Islet of Langerhans (tissue), 1 donor: ENCODE measurements around the gene PTTG1IP.
"Not testable (repeated sequence)": the region's sequence is repeated elsewhere in the genome, so short reads cannot be mapped to it uniquely, and the experiment has no call there.

Experiments used
- FAIRE-seq: peaks from one replicate; lab custom pipeline; 2011; peaks lifted over from hg19 to GRCh38; lab: Jason Lieb, UNC

The PTTG1IP gene

GRCh38 chr21:44880405-44881197 is 7.1 kb upstream of the PTTG1IP start:
- FAIRE-seq, result no peak

DNA sequence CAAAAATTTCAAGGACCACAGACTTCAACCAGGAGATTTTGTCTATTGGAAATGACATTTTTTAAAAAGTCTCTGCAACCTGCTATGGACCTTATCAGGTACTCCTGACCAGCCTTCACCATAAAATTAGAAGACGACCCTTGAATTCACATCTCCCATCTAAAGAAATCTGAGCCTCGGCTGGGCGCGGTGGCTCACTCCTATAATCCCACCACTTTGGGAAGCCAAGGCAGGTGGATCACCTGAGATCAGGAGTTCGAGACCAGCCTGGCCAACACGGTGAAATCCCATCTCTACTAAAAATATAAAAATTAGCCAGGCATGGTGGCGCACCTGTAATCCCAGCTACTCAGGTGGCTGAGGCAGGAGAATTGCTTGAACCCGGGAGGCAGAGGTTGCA is 5.7 kb upstream of the PTTG1IP start:
- not testable (repeated sequence) for FAIRE-seq

DNA sequence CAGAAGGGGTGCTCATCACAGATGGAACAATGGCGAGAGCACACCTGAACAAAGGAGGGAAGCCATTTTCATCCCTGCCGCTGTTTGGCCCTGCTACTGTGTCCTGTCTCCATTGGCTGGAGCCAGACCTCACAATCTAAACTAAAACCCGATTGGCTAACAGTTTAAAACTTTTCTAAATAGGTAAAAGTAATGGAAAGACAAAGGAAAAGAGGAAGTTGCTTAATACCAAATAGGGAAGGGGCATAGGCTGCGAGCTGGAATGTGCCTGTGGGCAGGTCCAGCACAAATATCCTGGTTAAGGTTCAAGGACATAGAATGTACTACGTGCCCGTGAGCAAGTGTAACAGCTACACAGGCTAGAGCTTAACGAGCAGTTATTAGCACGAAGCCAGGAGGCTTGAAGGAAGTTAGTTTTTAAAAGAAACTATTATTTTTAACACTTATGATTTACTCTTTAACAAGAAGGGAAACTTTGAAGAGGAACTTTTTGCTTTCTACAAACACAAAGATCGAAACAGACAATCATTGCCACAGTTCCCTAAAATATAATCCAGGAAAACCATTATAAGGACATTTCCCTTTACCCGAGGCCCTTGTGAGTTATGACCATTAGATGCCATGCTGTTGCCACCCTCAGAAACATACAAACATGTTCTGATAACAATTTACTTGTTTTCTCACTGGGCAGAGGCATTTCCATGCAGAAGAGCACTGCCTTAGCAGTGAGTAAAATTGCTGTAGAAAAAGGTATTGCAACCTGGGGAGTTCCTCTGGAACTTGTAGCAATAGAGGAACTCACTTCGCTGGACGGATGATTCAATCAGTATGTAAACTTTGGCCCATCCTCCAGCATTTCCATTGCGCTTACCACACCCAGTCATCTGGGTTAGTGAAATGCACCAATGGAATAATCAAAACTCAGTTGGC is 4.8 kb upstream of the PTTG1IP start:
- FAIRE-seq, result no peak

GRCh38 chr21:44876849-44877575 is 3.5 kb upstream of the PTTG1IP start:
- no peak for FAIRE-seq

GRCh38 chr21:44875316-44875700 is 1.8 kb upstream of the PTTG1IP start:
- FAIRE-seq, result no peak

DNA sequence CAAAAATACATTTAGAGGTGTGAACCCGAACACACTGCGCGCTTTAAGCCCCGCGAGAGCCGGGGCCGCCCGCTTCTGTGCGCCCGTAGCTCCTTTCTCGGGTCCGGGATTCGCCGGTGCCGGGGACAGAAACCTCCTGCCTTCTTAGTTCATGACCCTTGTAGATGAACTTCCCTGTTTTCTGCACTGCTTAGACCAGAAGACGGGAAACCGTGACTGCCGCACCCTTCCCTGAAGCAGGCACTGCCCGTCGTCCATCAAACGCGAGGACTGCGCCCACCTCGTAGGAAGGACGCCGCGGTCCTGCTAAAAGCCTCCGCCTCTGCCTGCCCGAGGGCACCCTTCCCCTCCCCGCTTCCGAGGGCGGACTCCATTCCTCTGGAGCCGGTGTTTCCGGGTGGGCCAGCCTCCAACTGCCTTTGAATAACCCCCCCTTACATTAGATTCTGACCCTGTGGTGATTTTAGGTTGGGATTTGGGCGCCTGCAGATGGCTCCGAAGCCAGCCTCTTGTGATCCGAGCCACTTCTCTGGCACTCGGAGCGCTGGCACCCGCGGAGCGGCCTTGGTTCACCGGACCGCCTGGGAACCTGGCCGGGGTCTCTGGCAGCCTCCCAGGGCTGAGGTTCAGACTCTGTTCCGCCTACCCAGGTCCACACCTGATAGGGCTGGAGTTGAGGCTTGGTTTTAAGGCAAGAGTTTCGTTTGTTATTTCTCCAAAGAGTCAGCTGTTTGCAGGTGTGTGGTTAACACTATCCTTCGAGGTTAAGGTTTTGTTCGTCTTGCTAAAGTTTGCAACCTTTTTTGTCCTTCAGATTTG is 1.2 kb upstream of the PTTG1IP start:
- no peak for FAIRE-seq

DNA sequence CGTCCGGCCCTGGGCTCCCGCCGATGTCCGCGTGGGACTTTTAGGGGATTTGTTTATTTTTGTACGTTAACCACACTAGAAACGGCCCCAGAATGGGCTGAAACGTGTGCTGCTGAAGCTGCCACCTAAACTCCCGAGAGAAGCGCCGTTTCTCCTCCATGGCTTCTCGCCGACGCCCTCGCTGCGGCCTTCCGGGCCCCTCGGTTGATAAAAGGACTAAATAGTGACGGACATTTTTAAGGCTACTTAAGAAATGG is 678 bp upstream of the PTTG1IP start:
- no peak for FAIRE-seq

- no peak for FAIRE-seq
These were observed 688 bp downstream of the PTTG1IP start for GRCh38 chr21:44872649-44873355.

GRCh38 chr21:44872323-44872648 is 1.2 kb downstream of the PTTG1IP start:
- no peak for FAIRE-seq

- FAIRE-seq, result no peak
These were observed 1.8 kb downstream of the PTTG1IP start for GRCh38 chr21:44871576-44872269.

- no peak for FAIRE-seq
These were observed 2.6 kb downstream of the PTTG1IP start for GRCh38 chr21:44870748-44871495.

GRCh38 chr21:44869781-44870747 is 3.4 kb downstream of the PTTG1IP start:
- no peak for FAIRE-seq

- no peak for FAIRE-seq
These were observed 4.8 kb downstream of the PTTG1IP start for GRCh38 chr21:44868707-44869106.

DNA sequence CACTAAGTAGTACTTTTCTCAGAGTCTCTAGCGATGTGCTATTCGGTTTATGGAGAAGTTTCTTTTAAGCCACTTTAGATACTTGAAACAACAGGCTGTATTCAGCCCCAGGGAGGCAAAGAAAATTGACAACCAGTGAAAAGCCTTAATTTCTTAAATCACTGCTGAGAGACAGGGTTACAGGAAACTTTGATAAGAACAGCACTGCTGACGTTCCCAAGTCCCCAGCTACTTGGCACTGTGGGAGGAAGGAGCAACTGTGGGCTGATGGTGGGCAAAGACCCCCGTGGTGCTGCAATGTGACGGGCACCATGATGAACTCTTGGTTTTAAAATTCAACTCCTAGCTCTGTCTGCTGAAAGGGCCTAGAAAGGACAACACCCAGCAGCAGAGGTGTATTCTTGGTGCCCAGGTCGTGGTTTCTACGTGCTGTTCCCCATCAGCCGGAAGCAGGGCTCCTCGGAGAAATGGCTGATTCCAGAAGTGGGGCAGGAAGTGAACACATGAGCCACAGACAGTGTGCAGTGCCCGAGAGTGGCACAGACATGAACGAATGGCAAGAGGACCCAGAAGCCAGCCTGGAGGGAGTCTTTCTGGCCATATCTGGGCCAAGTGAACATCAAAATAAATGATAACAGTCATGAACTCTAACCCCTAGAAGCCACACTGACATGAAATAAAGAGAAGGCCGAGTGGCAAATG is 5.3 kb downstream of the PTTG1IP start:
- FAIRE-seq, result no peak

DNA sequence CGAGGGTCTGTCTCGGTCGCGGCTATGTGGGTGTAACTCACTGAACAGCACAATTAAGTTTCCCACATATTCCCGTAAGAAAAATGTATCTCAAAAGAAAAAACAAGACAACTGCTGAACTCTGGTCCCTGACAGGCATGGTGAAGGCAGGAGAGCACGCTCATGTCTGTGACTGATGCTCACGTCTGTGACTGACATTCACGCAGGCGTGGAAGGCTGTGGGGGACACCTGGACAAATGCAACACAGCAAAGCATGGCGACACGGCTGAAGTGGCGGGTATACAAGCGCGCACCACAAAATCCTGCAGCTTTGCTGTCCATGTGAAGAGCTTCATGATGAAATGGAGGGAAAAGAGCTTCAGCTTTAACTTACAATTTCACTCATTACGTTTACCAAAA is 6.0 kb downstream of the PTTG1IP start:
- FAIRE-seq, result no peak

DNA sequence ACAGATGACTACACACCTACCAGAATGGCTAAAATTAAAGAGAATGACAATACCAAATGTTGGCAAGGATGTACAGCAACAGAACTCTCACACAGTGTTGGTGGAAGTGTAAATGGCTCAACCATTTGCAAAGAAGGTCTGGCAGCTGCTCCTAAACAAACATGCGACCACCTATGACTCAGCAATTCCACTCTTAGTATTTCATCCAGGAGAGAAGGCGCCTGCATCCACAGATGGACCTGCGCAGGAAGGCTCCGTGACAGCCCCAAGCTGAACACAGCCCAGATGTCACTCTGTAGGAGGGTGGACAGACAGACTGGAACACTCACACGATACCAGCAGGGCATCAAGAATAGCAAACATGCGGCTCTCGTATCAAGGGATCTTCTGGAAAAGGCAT is 6.7 kb downstream of the PTTG1IP start:
- no peak for FAIRE-seq

DNA sequence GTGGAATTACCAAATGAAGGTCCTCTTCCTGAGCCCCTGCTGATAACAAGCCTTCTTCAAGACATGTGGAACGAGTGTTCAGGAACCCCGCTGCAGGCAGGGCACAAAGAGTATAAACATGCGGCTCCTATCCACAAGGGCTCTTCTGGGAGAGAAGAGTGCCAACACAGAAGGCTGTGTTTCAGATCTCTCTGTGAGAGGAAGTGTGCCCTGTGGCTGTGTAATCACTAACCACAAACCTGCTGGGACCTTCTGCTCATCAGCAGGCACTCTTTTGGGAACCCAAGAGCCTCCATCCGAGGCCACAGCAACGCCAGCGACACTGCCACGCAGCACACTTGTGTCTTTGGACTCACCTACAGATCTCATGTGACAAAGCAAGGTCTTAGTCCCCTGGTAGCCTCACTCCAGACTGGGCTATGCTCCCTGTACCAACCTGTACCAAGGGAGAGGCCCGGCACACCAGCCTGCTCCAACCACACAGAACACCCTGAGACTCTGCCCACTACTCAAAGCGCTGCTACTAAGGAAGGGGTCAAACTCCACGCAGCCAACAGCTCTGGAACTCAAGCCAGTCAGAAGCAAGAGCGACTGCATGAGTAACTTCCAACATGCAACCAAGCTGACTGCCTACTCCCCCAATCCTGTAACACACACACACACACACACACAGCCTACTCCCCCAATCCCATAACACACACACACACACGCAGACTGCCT is 7.8 kb downstream of the PTTG1IP start:
- no peak for FAIRE-seq
